Medulla oblongata (tissue), 1 donor: ENCODE results near the gene JPT1.
"Not testable (repeated sequence)": the region's sequence is repeated elsewhere in the genome, so short reads cannot be mapped to it uniquely, and the experiment has no call there.

ENCODE experiments used
- DNase-seq: peaks from one replicate; pipeline ENCODE4 v3.0.0-alpha.2; 2015; ENCODE audit errors: extremely low spot score

The JPT1 gene

GRCh38 chr17:75155191-75155601, 884 bp upstream of the JPT1 start:
- no peak for DNase-seq

GRCh38 chr17:75153780-75154194, 525 bp downstream of the JPT1 start:
- no peak for DNase-seq

GRCh38 chr17:75152922-75153779, 1.2 kb downstream of the JPT1 start:
- no peak for DNase-seq

- no peak for DNase-seq
Observed at GRCh38 chr17:75152523-75152921, 1.8 kb downstream of the JPT1 start.

- DNase-seq, result no peak
Observed at GRCh38 chr17:75151930-75152329, 2.4 kb downstream of the JPT1 start.

- DNase-seq, result no peak
Observed at GRCh38 chr17:75147878-75148546, 6.3 kb downstream of the JPT1 start.

GRCh38 chr17:75146592-75146991, 7.7 kb downstream of the JPT1 start:
- DNase-seq, result no peak

GRCh38 chr17:75144816-75145512, 9.3 kb downstream of the JPT1 start:
- peak; percentile 66 for DNase-seq

- no peak for DNase-seq
Observed at GRCh38 chr17:75142236-75142971, 11.9 kb downstream of the JPT1 start.

GRCh38 chr17:75138519-75138918, 15.8 kb downstream of the JPT1 start:
- no peak for DNase-seq

GRCh38 chr17:75137762-75138161, 16.6 kb downstream of the JPT1 start:
- not testable (repeated sequence) for DNase-seq

- no peak for DNase-seq
Observed at GRCh38 chr17:75135946-75136345, 18.4 kb downstream of the JPT1 start.

- no peak for DNase-seq
Observed at GRCh38 chr17:75135452-75135851, 18.9 kb downstream of the JPT1 start.

GRCh38 chr17:75133607-75134347, 20.5 kb downstream of the JPT1 start:
- not testable (repeated sequence) for DNase-seq

GRCh38 chr17:75133001-75133400, 21.3 kb downstream of the JPT1 start:
- DNase-seq, result no peak

GRCh38 chr17:75132018-75133000, 22.0 kb downstream of the JPT1 start:
- DNase-seq, result not testable (repeated sequence)

GRCh38 chr17:75131278-75132017, 22.9 kb downstream of the JPT1 start, which contains the start of gene NT5C:
NT5C (minus strand) TSS chr17:75131742; CDS start chr17:75131707, 35 bp downstream.
- DNase-seq, result peak; percentile 63

- peak; percentile 57 for DNase-seq
Observed at GRCh38 chr17:75130632-75131277, 23.6 kb downstream of the JPT1 start.
